Keratinocyte (primary cell): ENCODE results near the gene RBM22.

Experiments used
- EZH2 ChIP-seq: IDR thresholded peaks from one replicate; pipeline ENCODE4 v1.6.1; 2012; ENCODE audit warnings: inconsistent platforms, mild to moderate bottlenecking, low read length, moderate library complexity
- TF ChIP-seq, protein P1 (sequence below), 3 experiments: IDR thresholded peaks in 1 of 3; conservative IDR thresholded peaks in 1 of 3; optimal IDR thresholded peaks in 1 of 3; 2 replicates in 2 of 3; 3 replicates in 1 of 3; pipeline versions ENCODE3 to v1.5.1; 2011; ENCODE audit warnings: low read length in 3 of 3, mild to moderate bottlenecking in 3 of 3, moderate library complexity in 2 of 3, control low read depth in 1 of 3, inconsistent platforms in 1 of 3; ENCODE audit not compliant: insufficient read depth in 2 of 3; ENCODE audit errors: extremely low read depth in 1 of 3

DNA sequence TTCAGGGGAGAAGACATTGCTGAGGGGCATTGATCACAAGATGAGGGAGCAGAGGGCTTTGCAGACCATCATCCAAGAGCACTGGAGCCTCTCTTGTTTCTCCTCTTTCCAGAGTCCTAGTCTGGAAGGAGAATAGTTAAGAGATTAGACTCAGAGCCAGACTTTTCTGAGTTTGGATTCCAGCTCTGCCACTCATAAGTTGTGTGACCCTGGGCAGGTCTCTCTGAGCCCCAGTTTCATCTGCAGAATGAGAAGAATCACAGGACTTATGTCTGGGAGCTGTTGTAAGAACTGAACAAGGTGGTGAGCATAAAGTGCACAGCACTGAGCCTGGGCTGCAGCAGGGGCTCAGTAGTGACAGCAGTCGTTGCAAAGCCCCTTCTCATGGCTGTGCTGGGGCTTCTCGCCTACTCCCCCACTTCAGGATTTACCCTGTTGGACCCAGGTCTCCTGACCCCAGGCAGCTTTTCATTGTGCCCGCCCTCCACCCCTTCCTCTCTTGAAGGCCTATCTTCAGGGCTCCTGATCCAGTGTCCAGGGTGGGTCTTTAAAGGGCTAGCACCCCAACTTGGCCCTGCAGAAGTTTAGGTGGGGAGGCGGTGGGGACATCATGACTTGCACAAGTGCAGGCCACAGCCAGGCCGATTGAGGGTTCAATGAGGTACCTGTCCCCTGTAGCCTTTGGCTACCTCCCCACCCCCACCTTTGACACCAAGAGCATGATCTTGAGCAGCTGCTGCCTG lies 58.9 kb downstream of the RBM22 start:
- TF ChIP-seq, protein P1, sequence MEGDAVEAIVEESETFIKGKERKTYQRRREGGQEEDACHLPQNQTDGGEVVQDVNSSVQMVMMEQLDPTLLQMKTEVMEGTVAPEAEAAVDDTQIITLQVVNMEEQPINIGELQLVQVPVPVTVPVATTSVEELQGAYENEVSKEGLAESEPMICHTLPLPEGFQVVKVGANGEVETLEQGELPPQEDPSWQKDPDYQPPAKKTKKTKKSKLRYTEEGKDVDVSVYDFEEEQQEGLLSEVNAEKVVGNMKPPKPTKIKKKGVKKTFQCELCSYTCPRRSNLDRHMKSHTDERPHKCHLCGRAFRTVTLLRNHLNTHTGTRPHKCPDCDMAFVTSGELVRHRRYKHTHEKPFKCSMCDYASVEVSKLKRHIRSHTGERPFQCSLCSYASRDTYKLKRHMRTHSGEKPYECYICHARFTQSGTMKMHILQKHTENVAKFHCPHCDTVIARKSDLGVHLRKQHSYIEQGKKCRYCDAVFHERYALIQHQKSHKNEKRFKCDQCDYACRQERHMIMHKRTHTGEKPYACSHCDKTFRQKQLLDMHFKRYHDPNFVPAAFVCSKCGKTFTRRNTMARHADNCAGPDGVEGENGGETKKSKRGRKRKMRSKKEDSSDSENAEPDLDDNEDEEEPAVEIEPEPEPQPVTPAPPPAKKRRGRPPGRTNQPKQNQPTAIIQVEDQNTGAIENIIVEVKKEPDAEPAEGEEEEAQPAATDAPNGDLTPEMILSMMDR (optimal IDR thresholded peaks at IDR 0.05 in 1 of 3, IDR thresholded peaks at IDR 0.05 in 1 of 3, conservative IDR thresholded peaks at IDR 0.05 in 1 of 3; ENCODE audit: extremely low read depth in 1 of 3, insufficient read depth in 2 of 3, low read length in 3 of 3) = no peak
- TF ChIP-seq EZH2 = no peak
